HepG2 (cell line): ENCODE data around the gene ASB7.
"Not testable (repeated sequence)": the region's sequence is repeated elsewhere in the genome, so short reads cannot be mapped to it uniquely, and the experiment has no call there.

Source experiments
- NR2C2 ChIP-seq: sonication (generic); formaldehyde crosslinking; IDR thresholded peaks from 2 replicates; pipeline ENCODE4 v1.4.0; 2020; ENCODE audit warnings: missing genetic modification reagents, mild to moderate bottlenecking, moderate library complexity, borderline replicate concordance
- TBL1XR1 ChIP-seq: fragments of 150-350 bp; IDR thresholded peaks from 2 replicates; pipeline ENCODE4 v1.6.1; 2014; ENCODE audit warnings: borderline replicate concordance, low read length; ENCODE audit not compliant: partially characterized antibody
- ZNF124 ChIP-seq: sonication (generic); formaldehyde crosslinking; IDR thresholded peaks from 2 replicates; pipeline ENCODE4 v1.4.0; 2020; ENCODE audit warnings: missing genetic modification reagents
- ZNF543 ChIP-seq: sonication (generic); formaldehyde crosslinking; IDR thresholded peaks from 2 replicates; pipeline ENCODE4 v1.4.0; 2020; ENCODE audit warnings: mild to moderate bottlenecking, missing genetic modification reagents
- ZNF562 ChIP-seq: sonication (generic); formaldehyde crosslinking; IDR thresholded peaks from 2 replicates; pipeline ENCODE4 v1.8.0; 2022; ENCODE audit warnings: missing genetic modification reagents, borderline replicate concordance
- ZNF768 ChIP-seq: sonication (generic); formaldehyde crosslinking; IDR thresholded peaks from 2 replicates; pipeline ENCODE4 v1.4.0; 2020; ENCODE audit warnings: missing genetic modification reagents
- TF ChIP-seq, protein P1 (sequence below): sonication (generic); formaldehyde crosslinking; IDR thresholded peaks from 2 replicates; pipeline ENCODE4 v1.4.0; 2020; ENCODE audit warnings: missing genetic modification reagents
- TF ChIP-seq, protein P2 (sequence below): sonication (generic); formaldehyde crosslinking; IDR thresholded peaks from 2 replicates; pipeline ENCODE4 v1.5.0; 2020; ENCODE audit warnings: mild to moderate bottlenecking, missing genetic modification reagents, moderate library complexity

DNA sequence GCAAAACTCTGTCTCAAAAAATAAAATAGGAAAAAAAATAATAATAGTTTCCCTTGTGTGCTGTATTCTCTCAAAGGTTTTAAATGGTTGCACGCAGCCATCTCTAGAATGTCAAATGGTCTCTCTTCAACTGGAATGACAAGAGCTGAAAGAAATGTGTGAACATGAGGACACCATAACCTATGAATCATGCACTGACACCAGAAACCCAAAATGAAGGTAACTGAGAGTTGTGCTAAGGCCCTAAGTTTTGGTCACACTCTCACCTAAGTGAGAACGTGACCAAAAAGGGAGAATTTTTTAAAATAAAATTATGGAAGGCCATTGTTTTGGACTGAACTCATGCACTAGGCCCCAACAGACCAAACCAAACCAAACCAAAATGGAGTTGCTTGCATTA, 11.2 kb upstream of the ASB7 start:
- TF ChIP-seq TBL1XR1; ZNF543; ZNF768 (CRISPR knock-in tag); ZNF562 (CRISPR knock-in tag); NR2C2 (CRISPR knock-in tag); ZNF124 (CRISPR knock-in tag): not testable (repeated sequence)
- TF ChIP-seq, protein P1, sequence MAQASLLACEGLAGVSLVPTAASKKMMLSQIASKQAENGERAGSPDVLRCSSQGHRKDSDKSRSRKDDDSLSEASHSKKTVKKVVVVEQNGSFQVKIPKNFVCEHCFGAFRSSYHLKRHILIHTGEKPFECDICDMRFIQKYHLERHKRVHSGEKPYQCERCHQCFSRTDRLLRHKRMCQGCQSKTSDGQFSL (CRISPR knock-in tag), result not testable (repeated sequence)
- TF ChIP-seq, protein P2, sequence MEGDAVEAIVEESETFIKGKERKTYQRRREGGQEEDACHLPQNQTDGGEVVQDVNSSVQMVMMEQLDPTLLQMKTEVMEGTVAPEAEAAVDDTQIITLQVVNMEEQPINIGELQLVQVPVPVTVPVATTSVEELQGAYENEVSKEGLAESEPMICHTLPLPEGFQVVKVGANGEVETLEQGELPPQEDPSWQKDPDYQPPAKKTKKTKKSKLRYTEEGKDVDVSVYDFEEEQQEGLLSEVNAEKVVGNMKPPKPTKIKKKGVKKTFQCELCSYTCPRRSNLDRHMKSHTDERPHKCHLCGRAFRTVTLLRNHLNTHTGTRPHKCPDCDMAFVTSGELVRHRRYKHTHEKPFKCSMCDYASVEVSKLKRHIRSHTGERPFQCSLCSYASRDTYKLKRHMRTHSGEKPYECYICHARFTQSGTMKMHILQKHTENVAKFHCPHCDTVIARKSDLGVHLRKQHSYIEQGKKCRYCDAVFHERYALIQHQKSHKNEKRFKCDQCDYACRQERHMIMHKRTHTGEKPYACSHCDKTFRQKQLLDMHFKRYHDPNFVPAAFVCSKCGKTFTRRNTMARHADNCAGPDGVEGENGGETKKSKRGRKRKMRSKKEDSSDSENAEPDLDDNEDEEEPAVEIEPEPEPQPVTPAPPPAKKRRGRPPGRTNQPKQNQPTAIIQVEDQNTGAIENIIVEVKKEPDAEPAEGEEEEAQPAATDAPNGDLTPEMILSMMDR (CRISPR knock-in tag), result not testable (repeated sequence)
